K562 (cell line): Measurements from ENCODE around the gene IGF2R. TPM values are rescaled to one million over a fixed set of nuclear protein-coding genes. Genes with fewer than 3 reads are reported as not detected.

Experiments used
- ATAC-seq: fragments of 200-7000 bp; cut with Tn5 transposase; 3 replicates; pipeline ENCODE4 v1.9.1; 2020; ENCODE audit warnings: moderate library complexity
- BruUV-seq: library from RNA; stranded (reverse); fragments of 400-500 nt; replicated peaks from 2 replicates; lab custom pipeline; 2021; lab: Mats Ljungman, UMichigan
- CTCF ChIA-PET: fragments of 300-600 bp; formaldehyde crosslinking; extraction: SDS; loops from one replicate; lab custom pipeline; 2021; ENCODE audit warnings: low intra/inter-chr PET ratio; lab: Yijun Ruan, JAX
- POLR2A ChIA-PET: fragments of 300-600, 350-650 bp; sonication (Branson Sonifier 250); formaldehyde crosslinking; extraction: SDS; loops from one replicate; lab custom pipeline; 2021; ENCODE audit warnings: antibody characterized with exemption, inconsistent platforms; lab: Yijun Ruan, JAX
- DNase-seq, 4 experiments: peaks; one replicate each; pipeline versions ENCODE4 v3.0.0 to v3.0.0-alpha.2; 2011 to 2018; ENCODE audit warnings: low spot score in 3 of 4, mixed read lengths in 3 of 4; ENCODE audit errors: extremely low read depth in 1 of 4
- FAIRE-seq: peaks from 2 replicates; lab custom pipeline; 2011; peaks lifted over from hg19 to GRCh38; lab: Jason Lieb, UNC
- H2AFZ ChIP-seq: 2 replicates; pipeline ENCODE4 v1.6.0; 2011; ENCODE audit warnings: low read depth, low read length, control low read depth, inconsistent platforms
- H3K27ac ChIP-seq: fragments of 200-600 bp; 3 replicates; pipeline ENCODE4 v1.8.0; 2011; ENCODE audit warnings: low read depth, mild to moderate bottlenecking, control low read depth, inconsistent platforms, low read length, moderate library complexity, mixed read lengths; ENCODE audit errors: extremely low read depth
- H3K27me3 ChIP-seq, 2 experiments: fragments of 300-600 bp in 1 of 2; 2 replicates in 1 of 2; 3 replicates in 1 of 2; pipeline versions ENCODE4 v1.6.0 to v1.8.0; 2011; ENCODE audit warnings: inconsistent platforms in 2 of 2, low read length in 2 of 2, mild to moderate bottlenecking in 1 of 2, mixed read lengths in 1 of 2, moderate library complexity in 1 of 2; ENCODE audit not compliant: control insufficient read depth in 2 of 2, insufficient read depth in 2 of 2
- H3K36me3 ChIP-seq: fragments of 300-600 bp; 3 replicates; pipeline ENCODE4 v1.8.0; 2011; ENCODE audit warnings: mild to moderate bottlenecking, low read length, inconsistent platforms; ENCODE audit not compliant: control insufficient read depth, insufficient read depth
- H3K4me1 ChIP-seq, 2 experiments: fragments of 200-600 bp in 1 of 2; replicated peaks in 1 of 2; 2 replicates in 1 of 2; 3 replicates in 1 of 2; pipeline versions ENCODE4 v1.5.1 to v1.8.0; 2011; ENCODE audit warnings: inconsistent platforms in 2 of 2, low read length in 2 of 2, mild to moderate bottlenecking in 1 of 2, mixed read lengths in 1 of 2, moderate library complexity in 1 of 2; ENCODE audit not compliant: control insufficient read depth in 2 of 2, insufficient read depth in 2 of 2
- H3K4me2 ChIP-seq: 2 replicates; pipeline ENCODE4 v1.6.1; 2011; ENCODE audit warnings: low read length, control low read depth, inconsistent platforms, mixed read lengths; ENCODE audit not compliant: insufficient read depth
- H3K4me3 ChIP-seq: fragments of 200-600 bp; sonication (generic), shearing (Covaris generic); 2 replicates; pipeline ENCODE4 v1.5.1; 2016; ENCODE audit warnings: control low read depth, inconsistent platforms
- H3K79me2 ChIP-seq: fragments of 200-600 bp; 3 replicates; pipeline ENCODE4 v1.8.0; 2011; ENCODE audit warnings: low read length, inconsistent platforms; ENCODE audit not compliant: control insufficient read depth, insufficient read depth
- H3K9ac ChIP-seq, 2 experiments: 2 replicates each; pipeline versions ENCODE4 v1.6.0 to v1.6.1; 2011; ENCODE audit warnings: low read depth in 2 of 2, low read length in 2 of 2, control low read depth in 1 of 2, inconsistent platforms in 1 of 2, mild to moderate bottlenecking in 1 of 2, mixed read lengths in 1 of 2; ENCODE audit not compliant: insufficient read depth in 1 of 2
- H3K9me1 ChIP-seq: one replicate; pipeline ENCODE4 v1.6.0; 2011; ENCODE audit warnings: inconsistent platforms, mild to moderate bottlenecking, low read length, moderate library complexity; ENCODE audit not compliant: control insufficient read depth, insufficient read depth
- H3K9me3 ChIP-seq: replicated peaks from 2 replicates; pipeline ENCODE4 v1.5.1; 2011; ENCODE audit warnings: low read depth, low read length, inconsistent platforms; ENCODE audit not compliant: control insufficient read depth, insufficient read depth
- H4K20me1 ChIP-seq: replicated peaks from 2 replicates; pipeline ENCODE4 v1.6.1; 2011; ENCODE audit warnings: low read length, inconsistent platforms, mixed read lengths; ENCODE audit not compliant: control insufficient read depth, insufficient read depth
- CGGBP1 ChIP-seq: fragments of 250-450 bp; sonication (Bioruptor Pico); IDR thresholded peaks from 2 replicates; pipeline ENCODE4 v1.9.0; 2021; ENCODE audit warnings: mild to moderate bottlenecking
- NFRKB ChIP-seq: fragments of 450-650 bp; IDR thresholded peaks from 2 replicates; pipeline ENCODE4 v1.6.1; 2016; ENCODE audit warnings: low read depth
- PHB ChIP-seq: fragments of 250-450 bp; sonication (Bioruptor Pico); IDR thresholded peaks from 2 replicates; pipeline ENCODE4 v1.5.0; 2021
- RFX5 ChIP-seq: IDR thresholded peaks from 2 replicates; pipeline ENCODE4 v1.6.1; 2011; ENCODE audit warnings: low read depth, mild to moderate bottlenecking, improper control_type of control experiment, low read length
- SIX5 ChIP-seq, 2 experiments: IDR thresholded peaks; 2 replicates each; pipeline ENCODE4 v1.6.1; 2011; ENCODE audit warnings: low read length in 2 of 2, borderline replicate concordance in 1 of 2, low read depth in 1 of 2, mild to moderate bottlenecking in 1 of 2, moderate library complexity in 1 of 2; ENCODE audit not compliant: insufficient read depth in 1 of 2
- SPI1 ChIP-seq: IDR thresholded peaks from 2 replicates; pipeline ENCODE4 v1.6.1; 2011; ENCODE audit warnings: low read depth, low read length, control low read depth, borderline replicate concordance
- ZNF512 ChIP-seq: IDR thresholded peaks from 2 replicates; pipeline ENCODE4 v1.6.1; 2016; ENCODE audit warnings: missing genetic modification characterization, missing compliant biosample characterization
- WGBS: fragments of 100-300 bp; shearing (Covaris generic); methylation state at CpG from one replicate; pipeline ENCODE4 v1.1.6; 2016; ENCODE audit warnings: low coverage, mixed read lengths; ENCODE audit not compliant: insufficient coverage; ENCODE audit errors: missing lambda C conversion rate; 5-methylcytosine and 5-hydroxymethylcytosine counted together
- in situ Hi-C: fragments of 300-500 bp; cut with MboI; formaldehyde crosslinking; loops from 4 replicates; pipeline ENCODE4 v1.15.0; 2018; ENCODE audit warnings: inconsistent platforms, mixed read lengths
- intact Hi-C: fragments of 100-400 bp; cut with micrococcal nuclease; formaldehyde crosslinking; loops from 2 replicates; pipeline ENCODE4 v1.14.2; 2022
- polyA plus RNA-seq, 8 experiments: library from polyadenylated mRNA; depleted of rRNA in 4 of 8; stranded (reverse) in 5 of 8; unstranded in 3 of 8; fragments of >200 nt; fragmentation: Nextera tagmentation in 2 of 8; fragmentation: Illumina TruSeq in 1 of 8; extraction: Ambion mirVana in 2 of 8; extraction: Trizol in 1 of 8; gene quantifications; 2 replicates each; pipeline versions ENCODE4 v1.2.1 to v1.2.3, GENCODE V29; 2011 to 2014; ENCODE audit warnings: inconsistent platforms in 1 of 8, missing spikeins in 1 of 8
- total RNA-seq, 7 experiments: library from RNA; depleted of rRNA in 6 of 7; stranded (reverse); fragments of >200 nt in 6 of 7; fragmentation: Illumina TruSeq in 2 of 7; extraction: Trizol in 2 of 7; gene quantifications; 2 replicates each; pipeline versions ENCODE4 v1.2.1 to v1.2.3, GENCODE V29; 2011 to 2021; ENCODE audit warnings: low replicate concordance in 1 of 7

Gene IGF2R
- total and polyA plus RNA-seq, 9 of the 15 experiments (the other 6 are each of a cell fraction or from before 2014, with no cell fraction given), result 3.5 to 92.3 (median 34.5) TPM

- TF ChIP-seq SIX5 (IDR thresholded peaks at IDR 0.05; ENCODE audit: borderline replicate concordance in 1 of 2, insufficient read depth in 1 of 2, low read depth in 1 of 2, low read length in 2 of 2) (no peak), RFX5 (no peak), CGGBP1 (CRISPR knock-in tag) (no peak), PHB (CRISPR knock-in tag) (no peak)
Observed at GRCh38 chr6:160034036-160034930, 65.4 kb downstream of the IGF2R start (continued).

- ChIA-PET CTCF (no interaction called here), POLR2A (no interaction called here)
- ATAC-seq (no peak), FAIRE-seq (no peak), DNase-seq (no peak)
- H3K4me3 ChIP-seq, result no peak overlapping the region
- no peak overlapping the region for H3K27ac ChIP-seq
- WGBS, result 87% methylated on average over 7 of the region's 7 CpGs
- in situ Hi-C loops (no loop called here), intact Hi-C loops (no loop called here)
- no peaks in the 10 kb centered on the region for H3K27me3 ChIP-seq
- peaks cover 92% of the 10 kb centered on the region for H3K36me3 ChIP-seq
- no TSS peak for BruUV-seq
- H3K9ac ChIP-seq, result peak overlapping the region in 1 of 2 experiments; percentile 24; a peak in 1 of 4 replicates
- H3K4me1 ChIP-seq, result no peaks in the 10 kb centered on the region
- no peak overlapping the region for H3K4me2 ChIP-seq
- H3K9me3 ChIP-seq, result no peaks in the 10 kb centered on the region
- no peak overlapping the region for H2AFZ ChIP-seq
- no peaks in the 10 kb centered on the region for H3K79me2 ChIP-seq
- H4K20me1 ChIP-seq, result no peaks in the 10 kb centered on the region
- TF ChIP-seq SPI1, result no peak
- TF ChIP-seq NFRKB, result no peak
- no peak for TF ChIP-seq ZNF512 (tag)
- H3K9me1 ChIP-seq, result no peaks in the 10 kb centered on the region
Observed at GRCh38 chr6:160035241-160035640, 66.4 kb downstream of the IGF2R start.
